Stimulated activated CD4-positive, alpha-beta T cell treated with anti-CD3 and anti-CD28 coated beads, Interleukin-15, amount 100 ng/mL, for 48 hours (primary cell): Measurements from ENCODE around the gene DLG3.
A peak's percentile ranks its signal among the peaks of the same experiment; 100 is the strongest.
"Not testable (repeated sequence)": the region's sequence is repeated elsewhere in the genome, so short reads cannot be mapped to it uniquely, and the experiment has no call there.

Experiments used
- DNase-seq, 2 donors: peaks; one replicate each; pipeline ENCODE4 v3.0.0-alpha.2; 2020; ENCODE audit warnings: low read depth in 2 of 2

Gene DLG3

GRCh38 chrX:70444326-70444945, at the start of gene DLG3:
Gene DLG3 (plus strand): TSS chrX:70444835. CDS start chrX:70445202, 367 bp downstream.
- DNase-seq = no peak

DNA sequence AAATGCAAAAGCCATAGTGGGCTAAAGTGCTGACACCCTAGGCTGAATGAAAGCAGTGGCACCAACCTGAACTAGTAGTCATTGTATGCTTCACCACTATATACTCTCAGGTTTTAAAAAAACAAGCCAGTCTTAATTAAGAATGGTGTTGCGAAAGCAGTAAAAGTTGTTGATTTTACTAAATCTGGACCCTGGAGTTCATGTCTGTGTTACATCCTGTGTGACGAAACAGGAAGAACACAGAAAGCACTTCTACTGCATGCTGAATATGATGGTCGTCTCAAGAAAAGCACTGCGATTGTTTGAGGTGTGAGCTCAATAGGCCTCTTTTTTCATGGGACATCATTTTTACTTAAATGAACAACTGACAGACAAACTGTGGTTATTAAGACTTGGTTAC, 45.7 kb upstream of the DLG3 start:
- no peak for DNase-seq

GRCh38 chrX:70400181-70400580, 44.5 kb upstream of the DLG3 start:
- not testable (repeated sequence) for DNase-seq

- DNase-seq = no peak
Measured at GRCh38 chrX:70402721-70403120, 41.9 kb upstream of the DLG3 start.

DNA sequence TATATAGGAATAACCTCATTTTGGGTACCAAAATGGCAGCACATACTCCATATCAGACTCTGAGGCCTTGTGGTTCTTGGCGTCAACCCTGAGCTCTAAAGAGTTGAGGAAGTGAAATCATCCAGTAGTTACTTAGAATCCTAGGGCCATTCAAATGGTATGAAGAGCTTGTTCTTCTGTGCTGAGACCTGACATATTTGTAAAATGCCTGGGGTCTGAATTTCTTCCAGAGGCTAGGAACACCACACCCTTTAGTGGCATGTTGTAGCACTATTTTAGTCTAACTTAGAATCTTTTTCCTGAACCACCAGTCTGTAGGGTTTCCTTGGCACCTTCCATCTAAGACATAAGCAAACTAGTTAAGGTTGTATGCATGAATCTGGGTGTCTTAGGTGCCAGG, 39.6 kb upstream of the DLG3 start:
- DNase-seq = no peak

- DNase-seq = no peak
Measured at GRCh38 chrX:70410921-70411320, 33.7 kb upstream of the DLG3 start.

DNA sequence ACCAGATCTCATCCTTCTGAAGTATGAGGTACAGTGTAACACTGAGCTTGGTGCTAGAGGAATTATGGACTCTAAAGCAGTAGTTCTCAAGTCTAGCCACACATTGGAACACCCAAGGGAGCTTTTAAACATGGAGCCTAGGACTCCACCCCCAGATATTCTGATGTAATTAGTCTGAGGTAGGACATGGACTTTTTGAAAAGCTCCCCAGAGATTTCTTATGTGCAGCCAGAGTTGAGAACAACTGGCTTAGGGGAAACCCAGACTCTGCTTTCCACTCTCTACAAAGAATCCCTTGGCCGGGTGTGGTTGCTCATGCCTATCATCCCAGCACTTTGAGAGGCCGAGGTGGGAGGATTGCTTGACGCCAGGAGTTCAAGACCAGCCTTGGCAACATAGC, 33.2 kb upstream of the DLG3 start:
- no peak for DNase-seq

GRCh38 chrX:70421618-70422017, 23.0 kb upstream of the DLG3 start:
- DNase-seq = no peak

DNA sequence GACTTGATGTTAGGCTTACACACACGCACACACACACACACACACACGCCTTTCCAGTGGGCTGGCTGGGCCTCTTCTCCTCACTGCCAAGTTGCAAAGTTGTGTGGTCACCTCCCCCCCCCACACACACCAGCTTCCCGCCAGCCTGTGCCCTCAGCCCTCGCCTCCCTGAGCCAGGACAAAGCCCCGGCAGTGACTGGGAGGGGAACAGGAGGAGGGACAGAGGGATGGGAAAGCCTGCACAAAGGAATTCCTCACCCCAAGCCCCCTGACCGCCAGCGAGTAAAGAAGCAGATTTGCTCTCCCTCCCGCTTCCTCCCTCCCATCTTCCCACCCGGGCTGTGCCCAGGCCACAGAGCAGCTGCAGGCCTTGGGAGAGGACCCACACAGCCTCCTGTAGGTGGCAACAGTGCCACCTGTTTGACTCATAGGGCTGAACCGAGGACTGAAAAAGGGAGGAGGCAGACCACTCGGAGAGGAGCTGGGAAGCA, 21.7 kb upstream of the DLG3 start, which contains the start of gene GDPD2:
TSS of gene GDPD2 (plus strand) at position 464 of the 491 bp plus-strand sequence. CDS start 1,671 bp downstream, outside the sequence.
- no peak for DNase-seq

DNA sequence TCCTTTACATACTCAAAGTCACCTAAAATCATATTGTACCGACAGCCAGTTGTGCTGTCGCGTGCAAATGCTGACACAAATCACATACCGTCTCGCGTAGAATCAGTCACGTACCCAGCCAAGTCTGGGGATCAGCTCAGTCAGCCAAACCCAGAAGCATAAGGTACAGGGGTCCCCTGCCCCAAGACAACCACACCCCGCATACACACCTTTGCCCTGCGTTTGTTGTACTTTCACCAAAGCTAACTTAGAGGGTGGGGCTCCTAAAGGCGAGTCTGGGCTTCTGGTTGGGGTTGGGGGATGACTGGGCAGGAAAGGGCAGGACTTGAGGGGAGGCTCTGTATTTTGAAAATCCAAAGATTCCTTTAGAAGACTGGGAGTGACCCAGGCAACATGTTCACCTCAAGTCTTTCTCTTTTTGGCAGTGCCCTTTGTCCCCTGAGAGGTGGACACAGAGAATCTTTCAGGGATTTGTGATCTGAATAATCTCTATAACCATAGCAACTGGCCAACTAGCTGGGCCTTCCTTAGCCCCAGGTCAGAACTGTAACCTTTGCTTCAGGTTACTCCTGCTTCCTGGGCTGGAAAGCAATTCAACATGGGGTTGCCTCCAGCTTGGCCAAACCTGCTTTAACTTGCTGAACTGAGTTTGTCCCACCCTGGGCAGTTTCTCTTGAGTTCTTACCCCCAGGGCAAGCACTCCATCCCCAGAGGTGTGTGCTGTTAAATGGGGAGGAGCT, 20.5 kb upstream of the DLG3 start:
- no peak for DNase-seq

GRCh38 chrX:70424801-70425200, 19.8 kb upstream of the DLG3 start:
- DNase-seq = no peak

DNA sequence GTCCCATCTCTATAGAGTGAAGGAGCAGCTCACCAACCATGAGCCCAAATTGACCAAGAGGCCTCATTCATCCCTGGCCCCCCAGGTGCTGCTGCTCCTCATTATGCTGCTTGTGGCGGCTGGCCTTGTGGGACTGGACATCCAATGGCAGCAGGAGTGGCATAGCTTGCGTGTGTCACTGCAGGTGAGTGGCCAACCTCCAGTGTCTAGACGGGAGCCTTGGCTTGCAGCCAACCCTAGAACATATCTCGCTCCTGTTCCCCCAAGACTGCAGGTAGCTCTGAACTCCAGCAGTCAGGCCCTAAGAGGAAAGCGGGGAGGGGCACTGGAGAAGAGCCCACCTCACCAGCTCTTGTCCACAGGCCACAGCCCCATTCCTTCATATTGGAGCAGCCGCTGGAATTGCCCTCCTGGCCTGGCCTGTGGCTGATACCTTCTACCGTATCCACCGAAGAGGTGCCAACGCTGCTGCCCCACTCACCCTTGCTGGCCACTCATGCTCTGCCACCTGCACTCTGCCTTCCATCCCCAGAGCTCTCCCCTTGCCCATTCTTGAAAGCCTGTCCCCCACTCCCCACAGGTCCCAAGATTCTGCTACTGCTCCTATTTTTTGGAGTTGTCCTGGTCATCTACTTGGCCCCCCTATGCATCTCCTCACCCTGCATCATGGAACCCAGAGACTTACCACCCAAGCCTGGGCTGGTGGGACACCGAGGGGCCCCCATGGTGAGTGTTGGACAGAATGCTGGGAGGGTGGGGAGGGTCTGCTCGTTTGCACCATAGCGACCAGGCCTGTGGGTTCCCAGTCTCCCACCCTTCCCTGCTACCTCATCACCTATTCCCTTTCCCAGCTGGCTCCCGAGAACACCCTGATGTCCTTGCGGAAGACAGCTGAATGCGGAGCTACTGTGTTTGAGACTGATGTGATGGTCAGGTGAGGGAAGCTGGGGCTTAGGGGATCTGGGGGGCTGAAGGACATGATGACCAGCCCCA, 18.1 kb upstream of the DLG3 start:
- DNase-seq = no peak

GRCh38 chrX:70427365-70427764, 17.3 kb upstream of the DLG3 start:
- no peak for DNase-seq

- no peak for DNase-seq
Measured at GRCh38 chrX:70429759-70430158, 14.9 kb upstream of the DLG3 start.

- DNase-seq = no peak
Measured at GRCh38 chrX:70432936-70433847, 11.4 kb upstream of the DLG3 start.

GRCh38 chrX:70433848-70434351, 10.7 kb upstream of the DLG3 start:
- peak; percentile 58 to 61 for DNase-seq

- DNase-seq = peak; percentile 29 to 63
Measured at GRCh38 chrX:70434352-70434866, 10.2 kb upstream of the DLG3 start.

GRCh38 chrX:70434914-70435586, 9.6 kb upstream of the DLG3 start:
- DNase-seq = no peak

DNA sequence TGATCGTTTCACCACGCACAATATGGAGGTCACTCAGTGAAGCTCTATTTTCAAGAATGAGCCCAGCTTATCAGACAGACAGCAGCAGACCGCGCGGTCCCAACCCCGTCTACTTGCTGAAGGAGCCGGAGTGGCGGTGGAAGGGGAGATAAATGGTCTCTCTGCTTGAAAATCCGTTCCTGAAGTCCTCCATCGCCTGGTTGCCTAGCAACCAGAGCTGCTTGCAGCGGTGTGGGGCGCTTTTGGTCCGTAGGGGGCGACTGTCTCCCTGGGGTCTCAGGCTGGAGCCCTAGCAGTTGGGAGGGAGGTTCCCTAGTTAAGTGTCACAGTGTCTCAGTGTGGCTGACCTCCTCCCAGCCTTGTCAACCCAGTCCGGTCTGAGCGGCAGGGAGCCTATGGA, 8.3 kb upstream of the DLG3 start:
- no peak for DNase-seq

DNA sequence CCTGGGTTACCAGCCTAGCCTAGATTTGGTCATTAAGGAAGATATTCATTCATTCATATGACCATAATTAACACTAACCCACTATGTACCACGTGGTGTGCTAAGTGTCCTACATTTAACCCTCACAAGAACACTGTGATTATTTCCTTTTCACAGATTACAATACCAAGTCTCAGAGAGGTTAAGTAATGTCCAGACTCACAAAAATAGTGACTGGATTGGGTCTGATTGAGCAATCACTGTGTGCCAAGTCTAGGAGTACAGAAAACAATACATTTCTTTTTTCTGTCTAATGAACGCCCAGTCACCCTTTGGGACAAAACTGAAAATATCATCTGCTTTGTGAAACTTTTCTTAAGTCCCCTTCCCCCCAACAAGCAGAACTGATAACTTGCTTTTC, 7.6 kb upstream of the DLG3 start:
- DNase-seq = no peak
